Measurements from ENCODE around the gene PIK3CD. TPM values are rescaled to one million over a fixed set of nuclear protein-coding genes. Genes with fewer than 3 reads are reported as not detected.

The PIK3CD gene
- total RNA-seq, 2 donors from 2014 or later = 1.6 to 5.4 TPM

Other genes with a start within 250 kb of the PIK3CD start
- gene SLC25A33, start 112.3 kb upstream of the PIK3CD start, total RNA-seq = 1 to 10 TPM; 5.6 TPM
- gene TMEM201, start 62.8 kb upstream of the PIK3CD start, total RNA-seq = 1 to 10 TPM; 6.0 to 9.6 TPM
- gene CLSTN1, start 172.2 kb downstream of the PIK3CD start, total RNA-seq = 100 to 1,000 TPM; 235 to 251 TPM